NB4 (cell line): ENCODE results near the gene CFAP221.

ENCODE experiments used
- POLR2A ChIP-seq: IDR thresholded peaks from 2 replicates; pipeline ENCODE4 v1.6.1; 2011; ENCODE audit warnings: mild to moderate bottlenecking; ENCODE audit not compliant: insufficient read length; ENCODE audit errors: extremely low read depth
- TF ChIP-seq, protein P1 (sequence below): IDR thresholded peaks from one replicate; pipeline ENCODE4 v1.5.1; 2012; ENCODE audit warnings: low read depth, low read length

DNA sequence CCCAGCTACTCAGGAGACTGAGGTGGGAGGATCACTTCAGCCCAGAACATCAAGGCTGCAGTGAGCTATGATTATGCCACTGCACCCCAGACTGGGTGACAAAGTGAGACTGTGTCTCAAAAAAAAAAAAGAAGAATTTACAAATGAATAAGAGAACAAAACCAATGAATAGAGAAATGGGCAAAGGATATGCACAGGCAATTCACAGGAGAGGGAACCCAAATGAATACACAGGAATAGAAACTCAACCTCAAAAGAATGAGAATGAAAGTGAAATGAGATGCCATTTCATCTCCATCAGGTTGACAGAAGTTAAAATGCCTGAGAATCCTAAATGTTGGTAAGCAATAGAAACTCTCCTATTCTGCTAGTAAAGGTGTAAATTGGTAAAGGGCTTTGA lies 40.2 kb downstream of the CFAP221 start:
- no peak for TF ChIP-seq POLR2A
- TF ChIP-seq, protein P1, sequence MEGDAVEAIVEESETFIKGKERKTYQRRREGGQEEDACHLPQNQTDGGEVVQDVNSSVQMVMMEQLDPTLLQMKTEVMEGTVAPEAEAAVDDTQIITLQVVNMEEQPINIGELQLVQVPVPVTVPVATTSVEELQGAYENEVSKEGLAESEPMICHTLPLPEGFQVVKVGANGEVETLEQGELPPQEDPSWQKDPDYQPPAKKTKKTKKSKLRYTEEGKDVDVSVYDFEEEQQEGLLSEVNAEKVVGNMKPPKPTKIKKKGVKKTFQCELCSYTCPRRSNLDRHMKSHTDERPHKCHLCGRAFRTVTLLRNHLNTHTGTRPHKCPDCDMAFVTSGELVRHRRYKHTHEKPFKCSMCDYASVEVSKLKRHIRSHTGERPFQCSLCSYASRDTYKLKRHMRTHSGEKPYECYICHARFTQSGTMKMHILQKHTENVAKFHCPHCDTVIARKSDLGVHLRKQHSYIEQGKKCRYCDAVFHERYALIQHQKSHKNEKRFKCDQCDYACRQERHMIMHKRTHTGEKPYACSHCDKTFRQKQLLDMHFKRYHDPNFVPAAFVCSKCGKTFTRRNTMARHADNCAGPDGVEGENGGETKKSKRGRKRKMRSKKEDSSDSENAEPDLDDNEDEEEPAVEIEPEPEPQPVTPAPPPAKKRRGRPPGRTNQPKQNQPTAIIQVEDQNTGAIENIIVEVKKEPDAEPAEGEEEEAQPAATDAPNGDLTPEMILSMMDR = no peak
